Ectodermal cell (in vitro differentiated cells): ENCODE results near the gene SCAMP5.

Source experiments
- H3K27ac ChIP-seq: 2 replicates; pipeline ENCODE4 v1.7.0; 2013; ENCODE audit warnings: mild to moderate bottlenecking, low read depth, low read length; ENCODE audit not compliant: insufficient read depth, poor library complexity, severe bottlenecking
- H3K27me3 ChIP-seq: 2 replicates; pipeline ENCODE4 v1.7.0; 2013; ENCODE audit warnings: mild to moderate bottlenecking, low read length; ENCODE audit not compliant: insufficient read depth, control insufficient read depth, poor library complexity, severe bottlenecking
- H3K36me3 ChIP-seq: one replicate; pipeline ENCODE4 v1.7.0; 2013; ENCODE audit warnings: low read length; ENCODE audit not compliant: control insufficient read depth, insufficient read depth
- H3K4me1 ChIP-seq: one replicate; pipeline ENCODE4 v1.7.0; 2013; ENCODE audit warnings: low read length; ENCODE audit not compliant: control insufficient read depth, insufficient read depth
- H3K4me3 ChIP-seq: 2 replicates; pipeline ENCODE4 v1.7.0; 2013; ENCODE audit warnings: low read depth, low read length, control low read depth; ENCODE audit not compliant: insufficient read depth
- H3K9me3 ChIP-seq: 2 replicates; pipeline ENCODE4 v1.7.0; 2013; ENCODE audit warnings: mild to moderate bottlenecking, low read length, moderate library complexity; ENCODE audit not compliant: control insufficient read depth
- WGBS, 2 experiments: methylation state at CpG; one replicate each; pipeline ENCODE4 v1.1.7; 2013; ENCODE audit warnings: missing lambda C conversion rate in 2 of 2; 5-methylcytosine and 5-hydroxymethylcytosine counted together

SCAMP5 gene

DNA sequence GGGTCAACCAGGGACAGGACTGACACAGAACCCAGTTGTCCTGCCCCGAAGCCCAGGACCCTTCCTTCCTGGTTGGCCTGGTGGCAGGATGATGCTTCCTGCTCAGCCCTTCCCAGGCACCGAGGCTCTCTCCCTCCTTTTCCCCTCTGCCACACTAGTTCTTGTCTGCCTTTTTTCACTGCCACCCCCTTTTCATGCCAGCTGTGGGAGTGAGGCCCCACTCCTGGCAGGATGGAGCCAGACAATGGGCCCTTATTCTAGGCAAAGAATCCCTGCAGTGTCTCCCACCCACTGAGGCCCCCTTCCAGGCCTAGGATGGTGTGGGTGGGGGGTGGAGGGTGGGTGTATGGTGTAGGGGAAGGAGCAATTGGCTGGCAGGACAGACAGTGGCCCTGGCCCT is 1.1 kb upstream of the SCAMP5 start:
- Histone ChIP-seq H3K27me3 (peaks cover 23% of the 10 kb centered on the region), H3K36me3 (no peaks in the 10 kb centered on the region), H3K4me1 (peaks cover 4% of the 10 kb centered on the region), H3K9me3 (no peaks in the 10 kb centered on the region), H3K27ac (no peak overlapping the region), H3K4me3 (no peak overlapping the region)
- WGBS, 2 experiments, result 84 to 86% methylated on average over 2 of the region's 2 CpGs

DNA sequence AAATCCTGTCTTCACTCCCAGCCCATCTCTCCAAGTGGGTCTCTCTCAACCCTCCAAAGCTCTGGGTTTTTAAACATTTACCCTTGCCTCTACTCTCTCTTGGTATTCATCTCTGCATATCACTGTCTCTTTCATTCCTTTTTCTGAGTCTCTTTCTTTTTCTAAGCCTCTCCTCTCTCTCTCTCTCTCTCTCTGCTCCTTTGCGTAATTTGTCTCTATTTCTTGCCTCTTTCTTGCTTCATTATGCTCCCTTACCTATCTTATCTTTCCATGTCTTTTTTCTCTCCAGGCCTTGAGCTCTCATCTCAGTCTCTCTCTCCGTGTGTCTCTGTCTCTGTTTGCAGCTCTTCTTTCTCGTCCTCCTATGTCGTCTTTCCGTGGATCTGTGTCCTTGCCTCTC is 678 bp upstream of the SCAMP5 start:
- Histone ChIP-seq H3K9me3 (no peaks in the 10 kb centered on the region), H3K27ac (no peak overlapping the region), H3K27me3 (peaks cover 23% of the 10 kb centered on the region), H3K36me3 (no peaks in the 10 kb centered on the region), H3K4me3 (no peak overlapping the region), H3K4me1 (peaks cover 4% of the 10 kb centered on the region)
- WGBS, 2 experiments, result 58 to 62% methylated on average over 5 of the region's 5 CpGs

DNA sequence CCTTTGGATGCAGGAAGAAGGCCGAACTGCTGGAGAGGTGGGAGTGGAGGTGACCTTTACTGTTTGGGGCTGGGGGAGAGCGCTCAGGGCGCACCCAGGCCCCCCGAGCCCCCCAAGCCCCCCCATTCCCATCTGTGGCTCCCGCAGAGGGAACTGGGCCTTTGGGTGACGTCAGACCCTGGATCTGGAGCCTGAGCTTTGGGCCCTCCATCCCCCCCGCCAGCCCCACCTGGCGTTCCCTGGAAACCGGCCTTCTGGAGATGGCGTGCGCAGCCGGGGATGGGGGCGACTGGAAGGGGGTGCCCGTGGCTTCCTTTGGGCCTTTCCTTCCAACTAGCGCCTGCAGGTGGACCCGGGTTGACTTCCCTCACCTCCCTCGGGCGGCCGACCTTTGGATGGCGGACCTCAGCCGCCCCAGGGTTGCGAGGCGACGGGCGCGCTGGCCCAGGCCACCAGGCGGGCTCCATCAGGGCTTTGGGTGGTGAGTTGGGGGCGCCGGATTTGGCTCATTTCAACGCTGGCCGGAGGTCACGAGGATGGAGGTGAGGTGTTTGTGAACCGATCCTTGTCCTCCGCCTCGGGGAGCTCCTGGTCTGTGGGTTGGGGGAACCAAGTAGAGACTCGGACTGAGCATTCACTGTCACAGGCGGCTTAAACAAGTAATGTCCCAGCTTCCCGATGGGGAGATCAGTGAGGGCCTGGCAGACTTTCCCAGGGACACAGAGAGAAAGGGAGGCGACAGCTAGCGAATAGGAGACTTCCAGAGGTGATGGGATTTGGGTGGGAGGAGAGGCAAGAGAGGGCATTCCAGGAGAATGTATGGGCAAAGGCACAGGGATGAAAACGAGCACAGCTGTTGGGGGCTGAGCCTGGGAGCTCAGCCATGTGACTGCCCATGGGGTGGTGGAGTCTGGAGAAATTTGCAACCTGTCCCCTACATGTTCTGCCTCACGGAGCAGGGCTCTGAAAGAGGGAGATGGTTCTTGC is 709 bp downstream of the SCAMP5 start:
- Histone ChIP-seq H3K9me3 (no peaks in the 10 kb centered on the region), H3K36me3 (no peaks in the 10 kb centered on the region), H3K27me3 (peaks cover 23% of the 10 kb centered on the region), H3K27ac (no peak overlapping the region), H3K4me3 (peak overlapping the region; percentile 74), H3K4me1 (peaks cover 4% of the 10 kb centered on the region)
- 8% methylated on average over 42 of the region's 42 CpGs for WGBS, 2 experiments

DNA sequence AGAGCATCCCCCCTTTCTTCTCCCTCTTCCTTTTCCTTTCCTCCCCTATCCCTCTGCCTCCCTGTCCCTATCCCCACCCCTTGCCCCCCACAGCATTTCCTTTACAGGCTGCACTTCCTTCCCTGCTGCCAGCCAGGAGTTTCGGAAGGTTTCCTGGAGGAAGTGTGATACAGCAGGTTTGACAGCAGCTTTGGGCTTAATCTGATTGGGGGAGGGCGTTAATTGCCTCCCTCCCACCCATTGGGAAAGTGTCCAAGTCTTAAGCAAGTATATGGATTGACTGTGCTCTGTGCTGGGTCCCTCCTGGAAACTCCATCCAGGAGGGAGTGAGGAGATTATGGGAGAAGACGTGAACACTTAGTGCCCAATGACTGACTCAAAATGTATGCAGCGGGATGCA is 1.8 kb downstream of the SCAMP5 start:
- H3K27ac ChIP-seq, result no peak overlapping the region
- peaks cover 4% of the 10 kb centered on the region for H3K4me1 ChIP-seq
- 93 to 94% methylated on average over 4 of the region's 4 CpGs for WGBS, 2 experiments
- H3K4me3 ChIP-seq, result no peak overlapping the region
- H3K36me3 ChIP-seq, result no peaks in the 10 kb centered on the region
- no peaks in the 10 kb centered on the region for H3K9me3 ChIP-seq
- H3K27me3 ChIP-seq, result peaks cover 23% of the 10 kb centered on the region

DNA sequence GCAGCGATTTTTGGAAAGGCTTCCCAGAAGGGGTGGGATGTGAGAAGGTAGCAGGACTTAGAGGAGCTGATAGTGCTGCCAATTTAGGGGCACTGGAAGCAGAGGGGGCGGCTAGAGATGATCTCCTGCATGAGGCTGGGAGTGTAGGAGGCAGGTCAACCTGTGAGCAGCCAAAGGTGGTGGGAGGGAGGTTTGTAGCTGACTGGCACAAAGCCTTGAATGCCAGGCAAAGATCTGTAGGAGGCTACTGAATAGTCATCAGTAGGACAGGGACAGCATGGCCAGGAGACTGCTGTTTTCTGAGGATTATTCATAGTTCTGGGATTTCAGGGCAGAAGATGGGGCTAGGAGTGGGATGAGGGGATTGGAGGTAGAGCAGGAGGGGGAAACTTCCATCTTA is 2.2 kb downstream of the SCAMP5 start:
- Histone ChIP-seq H3K27ac (no peak overlapping the region), H3K9me3 (no peaks in the 10 kb centered on the region), H3K4me1 (peaks cover 4% of the 10 kb centered on the region), H3K27me3 (peaks cover 23% of the 10 kb centered on the region), H3K36me3 (no peaks in the 10 kb centered on the region), H3K4me3 (no peak overlapping the region)
- 91 to 92% methylated on average over 2 of the region's 2 CpGs for WGBS, 2 experiments

DNA sequence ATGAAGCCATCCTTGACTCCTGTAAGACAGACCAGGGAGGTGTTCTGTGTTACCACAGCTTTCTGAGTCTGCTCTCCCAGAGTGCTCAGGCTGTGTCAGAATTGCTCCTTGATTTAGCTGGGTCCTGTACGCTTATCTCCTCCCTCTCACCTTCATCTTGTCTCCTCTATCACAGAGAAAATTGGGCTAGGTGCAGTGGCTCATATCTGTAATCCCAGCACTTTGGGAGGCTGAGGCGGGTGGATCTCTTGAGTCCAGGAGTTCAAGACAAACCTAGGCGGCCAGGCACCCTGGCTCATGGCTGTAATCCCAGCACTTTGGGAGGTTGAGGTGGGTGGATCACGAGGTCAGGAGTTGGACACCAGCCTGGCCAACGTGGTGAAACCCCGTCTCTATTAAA is 5.9 kb downstream of the SCAMP5 start:
- no peak overlapping the region for H3K4me3 ChIP-seq
- H3K27me3 ChIP-seq, result peaks cover 14% of the 10 kb centered on the region
- no peaks in the 10 kb centered on the region for H3K9me3 ChIP-seq
- H3K36me3 ChIP-seq, result no peaks in the 10 kb centered on the region
- no peak overlapping the region for H3K27ac ChIP-seq
- WGBS, 2 experiments, result 83 to 87% methylated on average over 6 of the region's 6 CpGs
- peaks cover 2% of the 10 kb centered on the region for H3K4me1 ChIP-seq

DNA sequence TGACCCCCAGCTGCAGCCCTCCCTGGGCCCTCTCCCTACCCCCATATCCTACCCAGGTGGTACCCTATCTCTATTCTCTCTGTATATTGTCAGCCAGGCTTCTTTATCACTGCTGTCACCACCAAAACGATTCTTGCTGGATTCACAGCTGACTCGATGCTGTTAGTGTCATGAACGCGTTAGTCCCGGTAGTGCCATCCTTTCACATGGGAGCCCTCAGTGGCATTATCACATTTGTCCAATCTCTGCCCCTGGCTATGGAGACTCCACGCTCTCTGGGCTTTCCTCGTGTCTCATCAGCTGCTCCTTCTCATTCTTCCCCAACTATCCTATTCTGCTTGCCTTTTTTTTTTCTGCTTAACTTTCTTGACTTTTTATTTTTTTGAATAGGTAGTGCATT is 7.0 kb downstream of the SCAMP5 start:
- Histone ChIP-seq H3K27ac (no peak overlapping the region), H3K27me3 (peaks cover 3% of the 10 kb centered on the region), H3K9me3 (no peaks in the 10 kb centered on the region), H3K4me3 (no peak overlapping the region), H3K36me3 (no peaks in the 10 kb centered on the region), H3K4me1 (no peaks in the 10 kb centered on the region)
- WGBS, 2 experiments, result 73 to 77% methylated on average over 7 of the region's 7 CpGs

DNA sequence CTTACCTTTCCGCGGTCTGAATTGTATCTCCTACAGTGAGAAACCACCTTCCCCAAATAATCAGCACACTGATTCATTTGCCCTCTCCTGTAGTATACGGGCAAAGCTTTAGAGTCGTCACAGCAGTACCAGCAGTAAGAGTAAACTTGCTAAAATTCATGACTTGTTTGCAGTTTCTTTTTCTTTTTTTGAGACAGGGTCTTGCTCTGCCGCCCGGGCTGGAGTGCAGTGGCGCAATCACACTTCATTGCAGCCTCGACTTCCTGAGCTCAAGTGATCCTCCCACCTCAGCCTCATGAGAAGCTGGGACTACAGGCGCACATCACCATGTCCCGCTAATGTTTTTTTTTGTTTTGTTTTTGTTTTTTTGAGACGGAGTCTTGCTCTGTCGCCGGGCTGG is 11.9 kb downstream of the SCAMP5 start:
- H3K4me3 ChIP-seq, result no peak overlapping the region
- 93 to 96% methylated on average over 13 of the region's 13 CpGs for WGBS, 2 experiments
- no peaks in the 10 kb centered on the region for H3K36me3 ChIP-seq

DNA sequence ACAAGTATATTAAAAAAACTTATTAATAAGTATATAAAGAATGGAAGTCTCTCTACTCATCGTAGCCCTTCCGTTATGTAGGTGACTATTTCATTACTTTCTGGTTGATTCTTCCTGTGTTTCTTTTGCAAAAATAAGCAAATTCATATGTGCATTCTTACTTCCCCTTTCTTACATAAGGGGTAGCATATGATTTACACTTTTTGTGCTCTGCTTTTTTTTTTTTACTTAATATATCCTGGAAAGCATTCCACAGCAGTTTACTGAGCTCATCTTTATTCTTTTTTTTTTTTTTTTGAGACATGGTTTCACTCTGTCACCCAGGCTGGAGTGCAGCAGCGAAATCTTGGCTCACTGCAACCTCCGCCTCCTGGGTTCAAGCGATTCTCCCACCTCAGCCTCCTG is 12.9 kb downstream of the SCAMP5 start:
- Histone ChIP-seq H3K36me3 (no peaks in the 10 kb centered on the region), H3K27me3 (no peaks in the 10 kb centered on the region), H3K4me3 (no peak overlapping the region), H3K4me1 (no peaks in the 10 kb centered on the region), H3K9me3 (no peaks in the 10 kb centered on the region), H3K27ac (no peak overlapping the region)
- 92 to 96% methylated on average over 3 to 5 of the region's 5 CpGs for WGBS, 2 experiments

More for the DNA sequence above, 11.9 kb downstream of the SCAMP5 start:
- no peaks in the 10 kb centered on the region for H3K4me1 ChIP-seq
- H3K9me3 ChIP-seq, result no peaks in the 10 kb centered on the region
- H3K27ac ChIP-seq, result no peak overlapping the region
- no peaks in the 10 kb centered on the region for H3K27me3 ChIP-seq

DNA sequence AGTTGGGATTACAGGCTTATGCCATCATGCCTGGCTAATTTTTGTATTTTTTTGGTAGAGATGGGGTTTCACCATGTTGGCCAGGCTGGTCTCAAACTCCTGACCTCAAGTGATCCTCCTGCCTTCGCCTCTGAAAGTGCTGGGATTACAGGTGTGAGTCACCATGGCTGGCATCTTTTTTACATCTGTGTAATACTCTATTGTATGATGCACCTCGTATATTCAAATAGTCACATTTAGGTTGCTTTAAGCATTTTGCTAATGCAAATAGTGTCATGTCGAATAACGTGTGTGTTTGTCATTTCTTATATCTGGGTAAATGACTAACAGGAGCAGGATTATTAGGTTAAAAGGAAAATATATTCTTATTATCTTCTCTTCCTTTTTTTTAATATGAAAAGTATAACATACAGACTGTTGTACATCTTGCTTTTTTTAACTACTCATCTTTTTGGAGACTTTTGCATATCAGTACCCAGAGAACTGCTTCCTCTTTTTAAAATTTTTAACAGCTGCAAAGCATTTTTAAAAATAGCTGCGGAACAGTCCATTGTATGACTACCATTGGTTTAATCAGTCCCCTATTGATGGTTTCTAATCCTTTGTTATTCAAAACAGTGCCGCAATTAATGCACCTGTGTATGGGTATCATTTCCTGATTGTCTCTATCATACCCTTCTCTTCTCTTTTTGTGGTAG is 13.4 kb downstream of the SCAMP5 start:
- 88% methylated on average over 5 to 6 of the region's 6 CpGs for WGBS, 2 experiments
- H3K36me3 ChIP-seq, result no peaks in the 10 kb centered on the region
- H3K9me3 ChIP-seq, result no peaks in the 10 kb centered on the region
- no peaks in the 10 kb centered on the region for H3K4me1 ChIP-seq
- no peak overlapping the region for H3K4me3 ChIP-seq
- H3K27me3 ChIP-seq, result no peaks in the 10 kb centered on the region
- no peak overlapping the region for H3K27ac ChIP-seq
